Endothelial cell (in vitro differentiated cells): ENCODE results near the gene ENAH. TPM values are rescaled to one million over a fixed set of nuclear protein-coding genes. Genes with fewer than 3 reads are reported as not detected.
"Not testable (repeated sequence)": the region's sequence is repeated elsewhere in the genome, so short reads cannot be mapped to it uniquely, and the experiment has no call there.

ENCODE experiments used
- DNase-seq: peaks from one replicate; pipeline ENCODE4 v3.0.0; 2021; ENCODE audit warnings: low spot score
- H3K27ac Mint-ChIP-seq: one replicate; pipeline ENCODE4 v1.8.0; 2021; ENCODE audit warnings: mixed read lengths, inconsistent platforms; ENCODE audit not compliant: unreplicated experiment
- H3K27me3 Mint-ChIP-seq: one replicate; pipeline ENCODE4 v1.8.0; 2021; ENCODE audit warnings: mild to moderate bottlenecking, moderate library complexity, mixed read lengths, inconsistent platforms; ENCODE audit not compliant: unreplicated experiment
- H3K36me3 Mint-ChIP-seq: one replicate; pipeline ENCODE4 v1.8.0; 2021; ENCODE audit warnings: mild to moderate bottlenecking, low read depth, mixed read lengths, inconsistent platforms; ENCODE audit not compliant: unreplicated experiment
- H3K4me1 Mint-ChIP-seq: one replicate; pipeline ENCODE4 v1.8.0; 2021; ENCODE audit warnings: mild to moderate bottlenecking, mixed read lengths, inconsistent platforms; ENCODE audit not compliant: unreplicated experiment
- H3K4me3 Mint-ChIP-seq: one replicate; pipeline ENCODE4 v1.8.0; 2021; ENCODE audit warnings: mild to moderate bottlenecking, mixed read lengths, inconsistent platforms; ENCODE audit not compliant: unreplicated experiment
- H3K9me3 Mint-ChIP-seq: one replicate; pipeline ENCODE4 v1.8.0; 2021; ENCODE audit warnings: mixed read lengths, inconsistent platforms; ENCODE audit not compliant: unreplicated experiment
- CTCF ChIP-seq: fragments of 200-600 bp; sonication (generic); IDR thresholded peaks from one replicate; pipeline ENCODE4 v1.5.0; 2021; ENCODE audit warnings: antibody characterized with exemption; ENCODE audit not compliant: unreplicated experiment
- total RNA-seq: library from RNA; stranded (reverse); fragmentation: NEBNext Ultra II Directional; extraction: Animal tissue kit (Norgen Biotek cat#: 25700); gene quantifications from one replicate; pipeline ENCODE4 v1.2.1, GENCODE V29; 2021; ENCODE audit not compliant: unreplicated experiment

Gene ENAH
- total RNA-seq, 1 donor from 2014 or later, result 82.9 TPM

- DNase-seq, result no peak
- Mint-ChIP-seq H3K27ac (no peak overlapping the region), H3K4me1 (peaks cover 4% of the 10 kb centered on the region), H3K9me3 (no peaks in the 10 kb centered on the region), H3K4me3 (no peak overlapping the region), H3K27me3 (no peaks in the 10 kb centered on the region), H3K36me3 (peaks cover 4% of the 10 kb centered on the region)
- TF ChIP-seq CTCF, result no peak
Measured at GRCh38 chr1:225645194-225645895, 7.6 kb downstream of the ENAH start.

GRCh38 chr1:225644666-225645065 lies 8.3 kb downstream of the ENAH start:
- no peaks in the 10 kb centered on the region for H3K27me3 Mint-ChIP-seq
- no peak overlapping the region for H3K27ac Mint-ChIP-seq
- no peak overlapping the region for H3K4me3 Mint-ChIP-seq
- no peaks in the 10 kb centered on the region for H3K9me3 Mint-ChIP-seq
- no peak for TF ChIP-seq CTCF
- peaks cover 4% of the 10 kb centered on the region for H3K4me1 Mint-ChIP-seq
- H3K36me3 Mint-ChIP-seq, result peaks cover 8% of the 10 kb centered on the region
- no peak for DNase-seq

- H3K4me1 Mint-ChIP-seq, result peaks cover 4% of the 10 kb centered on the region
- DNase-seq, result no peak
- H3K9me3 Mint-ChIP-seq, result no peaks in the 10 kb centered on the region
- H3K27me3 Mint-ChIP-seq, result no peaks in the 10 kb centered on the region
- TF ChIP-seq CTCF, result no peak
- peak overlapping the region; percentile 28 for H3K27ac Mint-ChIP-seq
- H3K36me3 Mint-ChIP-seq, result peaks cover 10% of the 10 kb centered on the region
- no peak overlapping the region for H3K4me3 Mint-ChIP-seq
Measured at GRCh38 chr1:225642177-225642576, 10.7 kb downstream of the ENAH start.

- Mint-ChIP-seq H3K27ac (no peak overlapping the region), H3K9me3 (no peaks in the 10 kb centered on the region), H3K4me1 (peaks cover 7% of the 10 kb centered on the region), H3K27me3 (no peaks in the 10 kb centered on the region), H3K36me3 (peaks cover 10% of the 10 kb centered on the region), H3K4me3 (no peak overlapping the region)
- no peak for DNase-seq
- TF ChIP-seq CTCF, result no peak
Measured at GRCh38 chr1:225638853-225639252, 14.1 kb downstream of the ENAH start.

GRCh38 chr1:225637651-225638199 lies 15.2 kb downstream of the ENAH start:
- Mint-ChIP-seq H3K27ac (no peak overlapping the region), H3K4me1 (peaks cover 7% of the 10 kb centered on the region), H3K27me3 (no peaks in the 10 kb centered on the region), H3K4me3 (no peak overlapping the region), H3K36me3 (peaks cover 10% of the 10 kb centered on the region), H3K9me3 (no peaks in the 10 kb centered on the region)
- no peak for TF ChIP-seq CTCF
- no peak for DNase-seq

- H3K4me3 Mint-ChIP-seq, H3K27ac Mint-ChIP-seq, H3K4me1 Mint-ChIP-seq, H3K36me3 Mint-ChIP-seq, DNase-seq, H3K9me3 Mint-ChIP-seq, H3K27me3 Mint-ChIP-seq: not testable (repeated sequence)
Measured at GRCh38 chr1:225636992-225637391, 15.9 kb downstream of the ENAH start.
